Ureter (tissue), 1 donor: ENCODE data around the gene ECEL1. TPM values are rescaled to one million over a fixed set of nuclear protein-coding genes. Genes with fewer than 3 reads are reported as not detected.

ENCODE experiments used
- DNase-seq: peaks from one replicate; pipeline ENCODE4 v3.0.0-alpha.2; 2020; ENCODE audit warnings: low spot score
- total RNA-seq: library from RNA; stranded (reverse); gene quantifications from one replicate; pipeline ENCODE4 v1.2.4, GENCODE V29; 2023
- donor health status: DM: yes; HTN: yes; CAD: no.

ECEL1 gene
- total RNA-seq, 1 donor from 2014 or later, result 0.39 TPM

GRCh38 chr2:232522623-232523401 lies 35.2 kb upstream of the ECEL1 start:
- DNase-seq, result no peak

- DNase-seq, result no peak
These were observed 34.5 kb upstream of the ECEL1 start for GRCh38 chr2:232521959-232522622.

GRCh38 chr2:232521098-232521497 lies 33.5 kb upstream of the ECEL1 start:
- no peak for DNase-seq

- DNase-seq, result no peak
These were observed 32.9 kb upstream of the ECEL1 start for GRCh38 chr2:232520489-232520888.

DNA sequence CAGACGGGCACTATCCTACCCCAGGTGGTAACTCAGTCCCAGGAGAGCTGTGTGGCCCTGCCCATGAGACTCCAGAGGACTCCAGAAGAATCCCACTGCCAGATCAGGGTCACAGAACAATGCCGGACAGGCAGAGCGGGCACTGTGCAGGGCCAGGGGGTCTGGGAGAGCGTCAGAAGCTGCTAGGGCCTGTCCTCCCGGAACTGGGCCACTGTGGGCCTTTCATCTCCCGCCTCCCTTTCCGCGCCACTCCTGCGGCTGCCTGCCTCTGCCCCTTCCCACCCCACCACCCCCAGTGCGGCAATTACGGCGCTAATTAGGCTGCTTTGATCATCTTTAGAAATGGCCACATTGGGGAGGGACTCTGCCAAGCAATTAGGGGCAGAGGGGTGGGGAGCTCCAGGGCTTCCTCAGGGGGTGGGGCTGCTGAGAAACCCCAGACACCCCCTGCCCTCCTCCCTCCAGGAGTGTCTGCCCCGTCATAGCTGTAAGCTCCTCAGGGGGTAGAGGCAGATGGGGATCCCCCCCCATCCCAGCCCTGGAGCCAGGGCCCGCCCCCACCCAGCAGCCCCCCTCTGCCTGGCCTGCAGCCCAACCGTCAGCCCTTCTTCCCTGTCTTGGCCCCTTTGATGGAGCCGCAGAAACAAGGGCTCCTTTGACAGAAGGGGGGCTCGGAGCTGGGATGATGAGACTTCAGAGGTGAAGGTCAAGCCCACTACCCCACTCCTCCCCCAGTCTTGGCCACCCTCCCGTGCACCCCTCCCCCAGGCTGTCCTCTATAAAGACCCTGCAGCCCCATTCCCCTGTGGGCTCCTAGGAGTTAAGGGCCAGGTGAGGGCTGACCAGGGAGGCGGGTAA lies 32.2 kb upstream of the ECEL1 start, which contains the start of gene PRSS56:
Gene PRSS56 (plus strand): TSS at position 808 of the 858 bp plus-strand sequence. CDS start 211 bp downstream, outside the sequence.
- DNase-seq, result no peak

DNA sequence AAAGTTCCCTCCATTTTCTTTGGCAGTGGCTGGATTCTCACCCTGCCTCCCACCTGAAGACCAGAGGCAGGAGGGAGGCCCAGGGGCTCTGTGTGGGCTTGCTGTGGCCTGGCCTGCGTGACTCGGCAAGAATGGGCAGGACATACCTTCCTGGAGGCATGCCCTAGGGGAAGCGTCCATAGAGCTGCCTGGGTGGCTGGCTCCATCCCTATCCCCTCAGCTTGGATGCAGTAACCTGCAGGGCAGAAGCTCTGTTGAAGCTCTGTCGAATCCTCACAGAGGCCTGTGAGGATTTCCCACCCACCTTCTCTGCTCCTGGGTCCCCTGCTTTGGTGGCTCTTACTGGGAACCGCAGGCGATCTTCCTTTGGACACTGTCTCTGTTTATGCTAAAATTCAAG lies 31.2 kb upstream of the ECEL1 start:
- no peak for DNase-seq

DNA sequence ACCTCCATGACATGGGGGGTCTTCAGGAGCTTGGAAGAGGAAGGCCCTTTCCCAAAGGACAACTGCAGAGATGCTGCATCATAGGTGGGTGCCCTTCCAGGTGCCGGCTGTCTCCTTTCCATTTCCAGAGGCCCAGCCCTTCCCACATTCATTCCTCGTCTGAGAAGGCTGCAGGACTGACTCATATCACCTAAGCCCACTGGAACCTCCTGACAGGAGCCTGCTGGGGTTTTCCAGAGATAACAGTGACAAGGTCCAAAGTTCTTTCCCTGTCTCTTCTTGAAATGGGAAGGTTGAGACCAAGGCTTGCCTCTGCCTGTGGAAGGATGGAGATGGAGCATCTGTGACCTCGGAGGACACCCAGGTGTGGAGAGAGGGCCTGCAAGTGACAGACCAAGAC lies 28.9 kb upstream of the ECEL1 start:
- DNase-seq, result no peak

- DNase-seq, result no peak
These were observed 28.0 kb upstream of the ECEL1 start for GRCh38 chr2:232515639-232516038.

- DNase-seq, result no peak
These were observed 25.7 kb upstream of the ECEL1 start for GRCh38 chr2:232513353-232513752.

- DNase-seq, result no peak
These were observed 25.0 kb upstream of the ECEL1 start for GRCh38 chr2:232512602-232513001.

DNA sequence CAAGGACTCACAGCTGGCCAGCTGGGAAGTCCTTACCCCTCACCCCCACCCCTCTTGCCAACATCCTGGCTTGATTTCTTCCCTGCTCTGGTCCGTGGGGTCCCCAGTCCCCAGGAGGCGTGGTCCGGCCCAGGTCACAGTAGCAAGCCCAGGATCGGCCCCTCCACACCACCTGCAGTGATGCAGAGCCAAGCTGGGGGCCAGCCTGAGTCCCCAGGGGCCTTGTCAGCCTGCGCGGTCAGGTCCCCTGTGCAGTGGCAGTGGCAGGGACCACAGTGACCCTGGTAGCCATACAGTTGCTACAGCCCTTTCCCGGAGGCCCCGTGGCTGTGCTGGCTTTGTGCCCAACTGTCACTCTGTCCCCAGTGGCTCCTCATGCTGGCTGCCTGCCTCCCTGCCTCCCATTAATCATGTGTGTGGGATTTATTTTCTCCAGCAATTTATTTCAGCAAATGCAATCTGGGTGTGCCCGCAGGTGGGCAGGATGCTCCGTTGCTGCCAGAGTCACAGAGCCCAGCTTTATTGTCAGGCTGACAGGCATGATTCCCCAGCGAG lies 23.8 kb upstream of the ECEL1 start:
- DNase-seq, result no peak

- no peak for DNase-seq
These were observed 20.6 kb upstream of the ECEL1 start for GRCh38 chr2:232508251-232508650.

DNA sequence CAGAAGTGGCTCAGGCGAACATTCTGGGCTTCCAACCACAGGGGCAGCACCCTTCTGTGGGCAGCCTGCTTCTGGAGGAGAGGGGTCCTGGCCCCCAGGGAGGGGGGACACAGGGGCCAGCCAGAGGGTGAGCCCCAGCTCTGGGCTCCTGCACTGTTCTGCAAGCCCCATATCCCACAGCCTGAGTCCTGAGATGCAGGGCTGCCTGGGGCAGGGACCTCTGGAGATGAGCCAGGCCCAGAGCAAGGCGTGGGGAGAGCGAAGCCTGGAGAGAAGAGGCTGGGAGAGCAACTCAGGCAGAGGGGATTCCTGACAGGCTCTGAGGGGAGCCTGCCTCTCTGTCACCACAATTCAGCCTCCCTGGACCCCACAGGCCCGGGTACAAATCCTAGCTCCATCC lies 19.1 kb upstream of the ECEL1 start:
- DNase-seq, result no peak

- no peak for DNase-seq
These were observed 18.2 kb upstream of the ECEL1 start for GRCh38 chr2:232505856-232506255.

- DNase-seq, result no peak
These were observed 16.8 kb upstream of the ECEL1 start for GRCh38 chr2:232504438-232504837.

GRCh38 chr2:232503809-232504323 lies 16.2 kb upstream of the ECEL1 start:
- DNase-seq, result no peak

DNA sequence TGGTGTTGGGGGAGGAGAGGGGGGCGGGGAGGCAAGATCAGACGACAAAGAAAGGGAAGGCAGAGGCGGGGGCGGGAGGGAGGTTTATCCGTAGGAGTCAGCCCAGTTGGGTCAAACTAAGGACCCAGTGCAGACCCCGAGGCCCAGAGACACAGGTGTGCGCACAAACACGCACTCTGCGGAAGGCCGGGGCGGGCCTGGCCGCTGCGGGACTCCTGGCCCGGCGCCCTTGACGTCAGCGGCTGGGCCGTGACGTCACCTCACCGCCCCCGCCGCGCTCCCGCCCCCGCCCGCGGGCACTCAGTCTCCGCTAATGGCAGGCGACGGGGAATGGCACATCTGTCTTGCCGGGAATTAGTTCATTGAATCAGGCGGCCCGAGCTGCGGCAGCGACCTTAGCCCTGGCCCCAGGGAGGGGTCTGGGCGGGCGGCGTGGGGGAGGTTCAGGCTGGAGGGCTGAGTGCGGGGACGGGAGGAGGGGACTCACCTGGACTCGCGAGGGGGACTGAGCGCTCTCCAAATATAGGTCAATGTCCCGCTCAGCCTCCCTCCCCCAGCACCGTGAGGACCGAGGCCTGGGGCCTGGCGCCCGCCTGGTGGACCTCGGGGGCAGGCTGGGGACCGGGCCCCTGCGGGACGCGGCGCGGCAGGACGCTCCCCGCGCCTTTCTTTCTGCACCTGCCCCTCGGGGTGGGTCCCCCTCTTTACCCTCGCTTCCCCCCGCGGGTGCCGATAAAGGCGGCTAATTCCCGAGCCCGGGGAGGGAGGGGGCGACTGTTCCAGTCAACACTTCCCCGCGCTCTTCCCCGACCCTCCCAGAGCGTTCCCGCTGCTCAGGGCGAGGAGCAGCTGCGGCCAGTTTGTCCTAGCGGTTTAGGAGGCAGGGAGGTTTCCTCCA lies 15.5 kb upstream of the ECEL1 start:
- no peak for DNase-seq

- no peak for DNase-seq
These were observed 14.9 kb upstream of the ECEL1 start for GRCh38 chr2:232502511-232502910.

GRCh38 chr2:232501794-232502390 lies 14.3 kb upstream of the ECEL1 start:
- DNase-seq, result no peak

DNA sequence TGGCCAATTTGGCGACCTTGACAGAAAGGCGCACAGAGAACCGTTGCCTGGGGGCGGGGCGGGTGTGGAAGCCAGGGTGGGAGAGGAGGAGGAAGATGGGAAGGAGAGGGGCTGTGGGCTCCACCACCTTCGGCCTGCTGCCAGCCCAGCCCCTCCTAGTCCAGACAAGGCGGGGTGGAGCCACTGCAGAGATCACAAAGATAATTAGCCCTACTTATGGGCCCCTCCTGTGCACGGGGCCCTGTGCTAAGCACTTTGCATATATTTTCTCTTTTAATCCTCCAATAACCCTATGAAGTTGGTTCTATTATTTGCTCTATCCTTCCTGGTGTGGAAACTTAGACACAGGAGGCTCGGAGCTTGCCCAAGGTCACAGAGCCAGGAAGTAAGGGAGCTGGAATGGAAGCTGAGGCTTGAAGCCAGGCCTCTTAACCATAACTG lies 13.7 kb upstream of the ECEL1 start:
- DNase-seq, result no peak
